Stimulated activated naive B cell treated with anti-CD40 and anti-IgM and Interleukin-4, amounts not matched to agents 10 μg/mL and 1 μg/mL and 100 μg/mL, for 72 hours (primary cell): Measurements from ENCODE around the gene PCP2.

Experiments
- ATAC-seq, 2 donors: fragments of 150-1000 bp; cut with Tn5 transposase; replicated peaks; 2 replicates each; pipeline ENCODE4 v1.10.0; 2021; ENCODE audit warnings: moderate library complexity in 1 of 2
- DNase-seq: peaks from one replicate; pipeline ENCODE4 v3.0.0; 2021
- H3K27ac Mint-ChIP-seq: one replicate; pipeline ENCODE4 v1.8.0; 2022; ENCODE audit warnings: mild to moderate bottlenecking, mixed read lengths
- H3K27me3 Mint-ChIP-seq, 2 donors: one replicate each; pipeline ENCODE4 v1.8.0; 2022; ENCODE audit warnings: mixed read lengths in 2 of 2
- H3K36me3 Mint-ChIP-seq, 2 donors: one replicate each; pipeline ENCODE4 v1.8.0; 2022; ENCODE audit warnings: mixed read lengths in 2 of 2, mild to moderate bottlenecking in 1 of 2
- H3K4me1 Mint-ChIP-seq, 2 donors: one replicate each; pipeline ENCODE4 v1.8.0; 2022; ENCODE audit warnings: mixed read lengths in 2 of 2, mild to moderate bottlenecking in 1 of 2
- H3K4me3 Mint-ChIP-seq, 2 donors: one replicate each; pipeline ENCODE4 v1.8.0; 2022; ENCODE audit warnings: mild to moderate bottlenecking in 2 of 2, mixed read lengths in 2 of 2, moderate library complexity in 1 of 2
- H3K9me3 Mint-ChIP-seq, 2 donors: one replicate each; pipeline ENCODE4 v1.8.0; 2022; ENCODE audit warnings: mixed read lengths in 2 of 2, mild to moderate bottlenecking in 1 of 2

Gene PCP2

DNA sequence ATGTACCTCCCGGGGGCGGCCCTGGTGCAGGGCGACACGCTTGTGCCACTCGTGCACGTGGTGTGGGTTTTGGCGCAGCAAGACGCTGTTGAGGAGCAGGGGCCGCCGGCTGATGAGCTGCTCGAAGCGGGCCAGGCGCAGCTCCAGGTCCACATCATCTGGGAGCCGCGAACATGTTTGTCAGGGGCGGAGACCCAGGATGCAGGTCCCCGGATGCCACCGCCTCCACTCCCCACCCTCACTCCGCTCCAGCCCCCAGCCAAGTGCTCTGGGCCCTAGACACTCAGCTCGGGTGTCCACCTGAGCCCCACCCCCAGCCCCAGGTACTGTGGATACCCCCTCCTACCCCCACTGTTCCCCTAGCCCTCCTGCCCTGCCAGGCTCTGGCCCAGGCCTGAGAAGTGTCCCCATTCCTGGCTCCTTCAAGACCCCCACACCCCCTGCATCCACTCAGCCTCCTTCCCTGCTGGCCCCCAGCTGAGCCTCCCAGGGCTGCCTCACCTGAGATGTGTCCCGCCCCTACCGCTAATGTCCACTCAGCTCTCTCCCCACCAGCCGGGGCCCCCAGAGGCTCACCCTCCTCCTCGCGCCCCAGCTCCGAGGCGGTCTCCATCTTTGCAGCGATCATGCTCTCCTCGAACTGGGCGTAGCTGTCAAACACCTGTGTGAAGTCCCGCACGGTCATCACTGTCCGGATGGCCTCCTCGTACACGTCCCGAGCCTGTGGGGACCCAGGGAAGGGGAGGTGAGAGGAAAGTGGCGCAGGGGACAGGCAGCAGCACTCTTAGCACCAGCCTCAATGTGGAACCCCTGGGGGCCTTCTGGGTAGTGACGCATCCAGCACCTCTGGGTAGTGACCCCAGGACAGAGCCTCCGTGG, 9.6 kb downstream of the PCP2 start:
- no peaks in the 10 kb centered on the region for H3K9me3 Mint-ChIP-seq
- peaks cover 36 to 47% of the 10 kb centered on the region in 2 donors for H3K36me3 Mint-ChIP-seq
- peaks cover 15 to 25% of the 10 kb centered on the region in 2 donors for H3K4me1 Mint-ChIP-seq
- ATAC-seq (no peak), DNase-seq (no peak)
- peak overlapping the region; percentile 34 for H3K27ac Mint-ChIP-seq
- H3K27me3 Mint-ChIP-seq: no peaks in the 10 kb centered on the region
- H3K4me3 Mint-ChIP-seq: no peak overlapping the region

DNA sequence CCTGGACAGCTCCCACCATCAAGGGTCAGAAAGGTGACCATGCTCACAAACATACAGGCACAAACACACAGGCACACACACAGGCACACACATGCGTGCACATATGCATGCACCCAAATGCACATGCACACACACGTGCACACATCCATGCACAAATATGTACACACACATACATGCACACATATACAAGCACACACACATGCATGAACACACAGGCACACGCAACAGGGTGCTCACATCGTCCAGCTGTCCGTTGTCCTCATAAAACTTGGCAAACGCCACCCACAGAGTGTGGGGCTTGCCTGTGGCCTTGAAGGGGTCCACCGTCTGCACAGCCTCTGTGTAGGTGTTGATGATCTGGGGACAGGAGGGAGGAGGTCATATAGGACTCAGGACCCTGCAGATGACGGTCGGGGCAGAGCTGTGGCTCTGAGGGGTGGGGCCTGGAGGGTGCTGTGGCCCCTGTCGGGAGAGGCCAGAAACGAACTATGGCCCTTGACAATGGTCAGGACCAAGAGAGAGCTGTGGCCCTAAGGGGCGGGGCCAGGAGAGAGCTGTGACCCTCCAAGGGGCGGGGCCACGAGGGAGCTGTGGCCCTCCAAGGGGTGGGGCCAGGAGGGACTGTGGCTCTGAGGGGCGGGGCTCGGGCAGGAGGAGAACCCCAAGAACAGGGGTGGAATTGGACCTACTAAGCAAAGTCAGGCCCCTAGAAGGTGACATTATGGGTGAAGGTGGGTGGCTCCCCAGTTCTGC, 10.4 kb downstream of the PCP2 start:
- DNase-seq (no peak), ATAC-seq (peak; percentile 44 to 47)
- H3K4me3 Mint-ChIP-seq: no peak overlapping the region
- H3K4me1 Mint-ChIP-seq: peaks cover 11 to 17% of the 10 kb centered on the region in 2 donors
- H3K36me3 Mint-ChIP-seq: peaks cover 45 to 54% of the 10 kb centered on the region in 2 donors
- no peaks in the 10 kb centered on the region for H3K27me3 Mint-ChIP-seq
- H3K9me3 Mint-ChIP-seq: no peaks in the 10 kb centered on the region
- no peak overlapping the region for H3K27ac Mint-ChIP-seq

DNA sequence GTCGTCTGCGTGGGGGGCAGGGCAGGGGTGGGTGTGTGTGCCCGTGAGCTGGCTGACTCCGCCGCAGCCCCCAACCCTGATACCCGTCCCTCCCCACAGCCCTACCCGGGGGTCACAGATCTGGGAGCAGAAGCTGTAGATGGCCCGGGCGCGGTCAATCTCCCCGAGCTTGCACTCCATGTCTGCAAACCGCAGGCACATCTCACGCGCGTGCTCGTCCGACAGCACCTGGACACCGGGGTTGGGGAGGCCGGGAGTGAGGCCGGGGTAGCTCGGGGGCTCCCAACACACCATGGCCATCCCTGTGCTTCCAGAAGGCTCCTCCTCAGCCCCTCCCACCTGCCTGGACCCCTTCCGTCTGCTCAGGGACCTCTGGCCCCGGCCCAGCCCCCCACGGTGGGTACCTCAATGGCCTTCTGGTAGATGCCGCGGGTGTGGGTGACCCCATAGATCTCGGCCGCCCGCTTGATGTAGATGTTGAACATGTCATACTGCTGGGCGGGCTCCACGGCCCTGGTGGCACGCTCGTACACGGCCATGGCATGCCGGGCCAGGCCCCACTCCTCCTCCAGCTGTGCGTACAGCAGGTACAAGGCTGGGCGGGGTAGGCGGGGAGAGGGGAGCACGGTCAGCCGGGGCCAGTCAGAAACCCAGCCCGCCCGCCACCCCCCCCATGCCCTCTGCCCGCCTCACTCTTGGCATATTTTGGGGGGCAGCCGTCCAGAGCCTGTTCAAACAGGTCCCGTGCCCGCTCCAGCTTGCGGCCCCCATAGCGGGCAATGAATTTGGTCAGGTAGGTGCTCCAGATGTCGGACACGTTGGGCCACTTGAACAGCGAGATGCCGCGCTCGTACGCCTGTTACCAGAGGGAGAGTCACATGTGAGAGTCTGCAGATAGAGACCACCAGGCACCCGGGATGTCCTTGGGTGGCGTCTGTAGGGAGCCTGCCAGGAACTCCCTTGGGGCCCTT, 12.8 kb downstream of the PCP2 start:
- H3K27ac Mint-ChIP-seq: no peak overlapping the region
- H3K9me3 Mint-ChIP-seq: no peaks in the 10 kb centered on the region
- ATAC-seq (no peak), DNase-seq (no peak)
- H3K36me3 Mint-ChIP-seq: peaks cover 55 to 65% of the 10 kb centered on the region in 2 donors
- peaks cover 5 to 10% of the 10 kb centered on the region in 2 donors for H3K4me1 Mint-ChIP-seq
- H3K27me3 Mint-ChIP-seq: no peaks in the 10 kb centered on the region
- no peak overlapping the region for H3K4me3 Mint-ChIP-seq

DNA sequence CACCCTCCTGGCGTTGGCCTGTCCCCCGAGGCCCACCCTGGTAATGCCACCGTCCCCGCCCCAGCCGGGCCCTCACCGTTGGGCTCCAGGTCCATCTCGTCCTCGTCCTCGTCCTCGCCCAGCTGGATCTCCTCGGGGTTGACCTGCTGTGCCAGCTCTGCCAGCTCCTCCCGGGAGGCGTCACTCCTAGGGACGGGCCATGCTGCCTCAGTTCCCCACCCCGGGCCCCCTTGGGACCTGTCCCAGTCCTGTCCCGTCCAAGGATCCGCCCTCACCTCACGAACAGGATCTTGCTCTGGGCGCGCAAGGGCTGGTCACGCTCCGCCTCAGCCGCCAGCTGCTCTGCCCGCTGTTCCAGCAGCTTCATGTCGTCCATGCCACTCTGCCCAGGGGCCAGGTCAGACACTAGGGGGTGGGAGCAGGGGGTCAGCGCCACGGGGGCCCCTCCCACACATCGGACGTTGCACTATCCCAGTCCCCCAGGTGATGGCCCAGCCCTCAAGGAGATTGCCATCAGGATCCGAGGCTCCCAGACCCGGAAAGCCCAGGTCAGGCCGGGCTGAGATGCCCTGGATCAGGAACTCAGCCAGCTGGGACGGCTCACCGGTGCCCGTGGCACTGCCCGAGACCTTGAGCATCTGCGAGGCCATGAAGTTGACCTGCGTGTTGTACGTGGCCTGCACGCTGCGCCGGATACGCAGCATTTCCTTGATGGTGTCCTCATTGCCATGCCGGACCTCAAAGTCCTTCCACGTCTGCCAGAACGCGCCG, 13.7 kb downstream of the PCP2 start:
- H3K4me1 Mint-ChIP-seq: peaks cover 5 to 10% of the 10 kb centered on the region in 2 donors
- DNase-seq: no peak
- H3K36me3 Mint-ChIP-seq: peaks cover 52 to 61% of the 10 kb centered on the region in 2 donors
- no peak for ATAC-seq
- peak overlapping the region; percentile 47 for H3K27ac Mint-ChIP-seq
- H3K4me3 Mint-ChIP-seq: no peak overlapping the region
- no peaks in the 10 kb centered on the region for H3K27me3 Mint-ChIP-seq
- no peaks in the 10 kb centered on the region for H3K9me3 Mint-ChIP-seq

DNA sequence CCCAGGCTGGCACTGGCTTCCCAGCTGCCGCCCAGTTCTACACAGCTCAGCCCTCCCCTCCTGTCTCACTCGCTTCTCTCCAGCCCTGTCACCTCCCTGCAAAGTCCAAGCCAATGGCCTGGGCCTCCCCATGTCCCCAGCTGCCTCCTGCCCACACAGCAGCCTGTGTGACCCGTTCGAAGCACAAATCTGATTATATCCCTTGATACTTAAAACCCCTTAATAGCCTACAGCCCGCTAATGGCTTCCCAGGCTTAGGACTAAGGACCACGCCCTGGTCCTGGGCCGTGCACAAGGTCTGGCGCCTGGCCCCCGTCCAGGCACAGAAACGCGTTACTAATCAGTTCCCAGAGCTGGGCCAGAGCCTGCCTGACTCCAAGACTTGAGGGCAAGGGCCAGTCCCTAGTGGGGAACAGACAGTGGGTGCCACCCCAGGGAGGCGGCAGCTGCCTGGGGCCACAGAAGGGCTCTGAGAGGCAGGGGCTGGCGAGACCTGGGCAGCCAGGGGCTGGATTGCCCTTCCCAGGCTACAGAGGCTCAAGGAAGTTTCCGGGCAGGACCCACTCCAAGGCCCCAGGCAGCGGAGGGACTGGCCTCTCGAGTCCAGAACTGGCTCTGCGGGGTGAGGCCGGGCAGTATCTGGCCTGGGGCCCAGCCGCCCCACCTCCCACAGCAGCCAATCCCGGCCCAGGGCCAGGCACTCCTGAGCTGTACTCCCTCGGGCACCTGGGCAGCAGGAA, 14.6 kb downstream of the PCP2 start:
- H3K4me1 Mint-ChIP-seq: peaks cover 3 to 10% of the 10 kb centered on the region in 2 donors
- H3K27me3 Mint-ChIP-seq: no peaks in the 10 kb centered on the region
- DNase-seq (no peak), ATAC-seq (no peak)
- peaks cover 46 to 56% of the 10 kb centered on the region in 2 donors for H3K36me3 Mint-ChIP-seq
- H3K4me3 Mint-ChIP-seq: no peak overlapping the region
- no peaks in the 10 kb centered on the region for H3K9me3 Mint-ChIP-seq
- H3K27ac Mint-ChIP-seq: peak overlapping the region; percentile 70

DNA sequence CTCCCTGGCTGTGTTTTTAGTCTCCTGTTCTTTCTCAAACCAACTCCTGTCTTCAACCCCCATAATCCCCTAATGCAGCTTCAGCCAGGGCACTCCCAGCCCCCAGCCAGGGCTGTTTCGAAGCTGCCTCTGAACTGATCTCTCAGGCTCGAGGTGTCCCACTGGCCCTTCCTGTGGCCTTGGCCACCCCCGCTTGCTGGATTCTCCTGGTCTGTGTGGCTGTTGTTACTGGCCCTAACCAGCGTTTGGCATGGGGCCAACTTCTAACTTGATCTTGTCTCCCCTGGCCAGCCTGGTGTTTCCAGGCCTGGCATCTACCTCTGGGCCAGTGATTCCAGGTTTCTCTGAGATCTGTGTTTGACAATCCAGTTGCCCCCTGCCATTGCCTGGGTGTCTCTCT, 15.2 kb downstream of the PCP2 start:
- Mint-ChIP-seq H3K27me3 (no peaks in the 10 kb centered on the region), H3K9me3 (no peaks in the 10 kb centered on the region), H3K27ac (peak overlapping the region; percentile 70), H3K4me1 (peaks cover 3 to 9% of the 10 kb centered on the region in 2 donors), H3K4me3 (no peak overlapping the region), H3K36me3 (peaks cover 45 to 56% of the 10 kb centered on the region in 2 donors)
- DNase-seq (no peak), ATAC-seq (no peak)

DNA sequence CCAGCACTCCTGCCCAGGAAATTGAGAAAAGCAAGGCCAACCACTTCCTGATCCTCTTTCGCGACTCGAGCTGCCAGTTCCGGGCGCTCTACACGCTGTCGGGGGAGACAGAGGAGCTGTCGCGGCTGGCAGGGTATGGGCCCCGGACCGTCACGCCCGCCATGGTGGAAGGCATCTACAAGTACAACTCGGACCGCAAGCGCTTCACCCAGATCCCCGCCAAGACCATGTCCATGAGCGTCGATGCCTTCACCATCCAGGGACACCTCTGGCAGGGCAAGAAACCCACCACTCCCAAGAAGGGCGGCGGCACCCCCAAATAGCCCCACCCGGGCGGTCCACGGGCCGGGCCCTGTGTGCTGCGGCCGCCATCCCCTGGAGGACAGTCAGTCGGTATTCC, 15.8 kb downstream of the PCP2 start:
- Mint-ChIP-seq H3K9me3 (no peaks in the 10 kb centered on the region), H3K27ac (no peak overlapping the region), H3K4me3 (no peak overlapping the region), H3K27me3 (no peaks in the 10 kb centered on the region), H3K36me3 (peaks cover 39 to 50% of the 10 kb centered on the region in 2 donors), H3K4me1 (peaks cover 3 to 5% of the 10 kb centered on the region in 2 donors)
- DNase-seq (no peak), ATAC-seq (no peak)

DNA sequence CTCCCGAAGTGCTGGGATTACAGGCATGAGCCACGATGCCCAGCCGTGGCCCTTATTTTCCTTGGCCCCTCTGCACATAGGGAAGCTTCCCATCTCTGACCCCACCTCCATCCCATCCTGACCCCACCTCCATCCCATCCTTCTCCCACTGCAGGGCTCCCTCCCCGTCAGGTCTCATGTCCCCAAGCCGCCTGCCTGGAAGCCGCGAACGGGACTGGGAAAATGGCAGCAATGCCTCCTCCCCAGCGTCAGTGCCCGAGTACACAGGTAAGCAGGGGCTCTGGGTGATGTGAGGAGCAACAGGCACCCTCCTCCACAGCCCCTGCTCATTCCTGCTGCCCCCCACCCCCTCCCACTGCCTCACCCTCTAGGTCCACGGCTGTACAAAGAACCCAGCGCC, 16.3 kb downstream of the PCP2 start:
- Mint-ChIP-seq H3K36me3 (peaks cover 38 to 46% of the 10 kb centered on the region in 2 donors), H3K27me3 (no peaks in the 10 kb centered on the region), H3K4me1 (peaks cover 3 to 5% of the 10 kb centered on the region in 2 donors), H3K27ac (no peak overlapping the region), H3K4me3 (no peak overlapping the region), H3K9me3 (no peaks in the 10 kb centered on the region)
- ATAC-seq (no peak), DNase-seq (no peak)

DNA sequence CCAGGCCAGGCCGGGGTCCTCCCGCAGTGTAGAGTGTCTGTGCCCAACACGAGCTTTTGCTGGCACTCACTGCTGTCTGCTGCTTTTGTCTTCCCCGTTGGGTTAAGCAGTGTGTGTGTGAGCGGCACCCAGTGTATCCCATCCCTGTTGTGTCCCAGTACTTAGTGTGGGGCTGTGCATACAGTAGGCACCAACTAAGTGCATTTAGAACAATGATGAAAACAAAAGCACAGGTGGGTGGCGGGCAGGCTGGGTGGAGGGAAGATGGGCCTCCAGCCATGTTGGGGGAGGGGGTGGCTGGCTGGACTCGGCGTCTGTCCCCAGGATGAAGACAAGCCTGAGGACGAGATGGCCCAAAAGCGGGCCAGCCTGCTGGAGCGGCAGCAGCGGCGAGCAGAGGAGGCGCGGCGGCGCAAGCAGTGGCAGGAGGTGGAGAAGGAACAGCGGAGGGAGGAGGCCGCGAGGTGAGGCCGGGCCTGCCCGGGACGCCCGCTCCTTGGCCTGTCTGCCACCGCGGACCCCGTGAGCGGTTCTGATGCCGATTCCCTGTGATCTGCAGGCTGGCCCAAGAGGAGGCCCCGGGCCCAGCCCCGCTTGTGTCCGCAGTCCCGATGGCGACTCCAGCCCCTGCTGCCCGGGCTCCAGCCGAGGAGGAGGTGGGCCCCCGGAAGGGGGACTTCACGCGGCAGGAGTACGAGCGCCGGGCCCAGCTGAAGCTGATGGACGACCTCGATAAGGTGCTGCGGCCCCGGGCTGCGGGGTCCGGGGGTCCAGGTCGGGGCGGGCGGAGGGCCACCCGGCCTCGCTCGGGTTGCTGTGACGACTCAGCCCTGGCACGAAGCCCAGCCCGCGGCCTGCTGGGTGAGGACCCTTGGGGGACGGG, 18.4 kb downstream of the PCP2 start:
- Mint-ChIP-seq H3K4me3 (no peak overlapping the region), H3K36me3 (peaks cover 31 to 33% of the 10 kb centered on the region in 2 donors), H3K9me3 (no peaks in the 10 kb centered on the region), H3K27me3 (no peaks in the 10 kb centered on the region), H3K27ac (no peak overlapping the region), H3K4me1 (peaks cover 3 to 5% of the 10 kb centered on the region in 2 donors)
- ATAC-seq (no peak), DNase-seq (no peak)

DNA sequence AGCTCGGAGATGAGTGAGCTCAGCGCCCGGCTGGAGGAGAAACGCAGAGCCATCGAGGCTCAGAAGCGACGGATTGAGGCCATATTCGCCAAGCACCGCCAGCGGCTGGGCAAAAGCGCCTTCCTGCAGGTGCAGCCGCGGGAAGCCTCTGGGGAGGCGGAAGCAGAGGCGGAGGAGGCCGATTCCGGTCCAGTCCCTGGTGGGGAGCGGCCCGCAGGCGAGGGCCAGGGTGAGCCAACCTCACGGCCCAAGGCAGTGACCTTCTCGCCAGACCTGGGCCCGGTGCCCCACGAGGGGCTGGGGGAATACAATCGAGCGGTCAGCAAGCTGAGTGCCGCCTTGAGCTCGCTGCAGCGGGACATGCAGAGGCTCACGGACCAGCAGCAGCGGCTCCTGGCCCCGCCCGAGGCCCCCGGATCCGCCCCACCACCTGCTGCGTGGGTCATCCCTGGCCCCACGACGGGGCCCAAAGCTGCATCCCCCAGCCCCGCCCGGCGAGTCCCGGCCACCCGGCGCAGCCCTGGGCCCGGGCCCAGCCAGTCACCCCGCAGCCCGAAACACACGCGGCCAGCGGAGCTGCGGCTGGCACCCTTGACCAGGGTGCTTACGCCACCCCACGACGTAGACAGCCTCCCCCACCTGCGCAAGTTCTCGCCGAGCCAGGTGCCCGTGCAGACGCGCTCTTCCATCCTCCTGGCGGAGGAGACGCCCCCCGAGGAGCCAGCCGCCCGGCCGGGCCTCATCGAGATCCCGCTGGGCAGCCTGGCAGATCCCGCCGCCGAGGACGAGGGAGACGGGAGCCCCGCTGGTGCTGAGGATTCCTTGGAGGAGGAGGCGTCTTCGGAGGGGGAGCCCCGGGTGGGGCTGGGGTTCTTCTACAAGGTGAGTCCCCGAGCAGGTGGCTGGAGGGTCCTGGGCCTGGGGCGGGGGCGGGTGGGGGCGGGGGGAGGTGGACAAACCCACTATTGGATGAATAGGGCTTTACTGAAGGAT, 20.9 kb downstream of the PCP2 start:
- DNase-seq: no peak
- Mint-ChIP-seq H3K36me3 (peaks cover 12 to 13% of the 10 kb centered on the region in 2 donors), H3K9me3 (no peaks in the 10 kb centered on the region), H3K4me1 (peaks cover 0 to 5% of the 10 kb centered on the region in 2 donors), H3K27ac (no peak overlapping the region), H3K27me3 (peaks cover 0 to 5% of the 10 kb centered on the region in 2 donors), H3K4me3 (no peak overlapping the region)
- no peak for ATAC-seq

DNA sequence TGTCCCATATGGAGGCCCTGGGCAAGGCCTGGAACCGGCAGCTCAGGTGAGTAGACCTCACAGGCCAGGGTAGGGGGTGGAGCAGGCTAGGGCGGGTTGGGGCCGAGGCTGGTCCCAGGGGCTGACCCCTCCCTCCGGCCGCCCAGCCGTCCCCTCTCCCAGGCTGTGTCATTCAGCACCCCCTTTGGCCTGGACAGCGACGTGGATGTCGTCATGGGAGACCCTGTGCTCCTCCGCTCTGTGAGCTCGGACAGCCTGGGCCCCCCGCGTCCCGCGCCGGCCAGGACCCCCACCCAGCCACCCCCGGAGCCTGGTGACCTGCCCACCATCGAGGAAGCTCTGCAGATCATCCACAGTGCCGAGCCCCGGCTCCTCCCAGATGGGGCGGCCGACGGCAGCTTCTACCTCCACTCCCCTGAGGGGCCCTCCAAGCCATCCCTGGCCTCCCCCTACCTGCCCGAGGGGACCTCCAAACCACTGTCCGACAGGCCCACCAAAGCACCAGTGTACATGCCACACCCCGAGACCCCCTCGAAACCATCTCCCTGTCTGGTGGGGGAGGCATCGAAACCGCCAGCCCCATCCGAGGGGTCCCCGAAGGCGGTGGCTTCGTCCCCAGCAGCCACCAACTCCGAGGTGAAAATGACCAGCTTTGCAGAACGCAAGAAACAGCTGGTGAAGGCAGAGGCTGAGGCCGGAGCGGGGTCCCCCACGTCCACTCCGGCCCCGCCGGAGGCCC, 21.8 kb downstream of the PCP2 start:
- Mint-ChIP-seq H3K27ac (no peak overlapping the region), H3K27me3 (peaks cover 0 to 5% of the 10 kb centered on the region in 2 donors), H3K4me1 (peaks cover 0 to 5% of the 10 kb centered on the region in 2 donors), H3K36me3 (peaks cover 4 to 5% of the 10 kb centered on the region in 2 donors), H3K9me3 (no peaks in the 10 kb centered on the region), H3K4me3 (no peak overlapping the region)
- DNase-seq (no peak), ATAC-seq (no peak)
